NCI-H187 (cell line): ENCODE measurements around the gene NPR1.
"Not testable (repeated sequence)": the region's sequence is repeated elsewhere in the genome, so short reads cannot be mapped to it uniquely, and the experiment has no call there.

Experiments used
- DNase-seq, 2 experiments: peaks; one replicate each; lab custom pipeline; 2025; lab: John Stamatoyannopoulos, UW

The NPR1 gene

GRCh38 chr1:153682730-153683129 lies 4.2 kb downstream of the NPR1 start:
- DNase-seq: no peak

GRCh38 chr1:153683854-153684253 lies 5.4 kb downstream of the NPR1 start:
- no peak for DNase-seq

GRCh38 chr1:153684892-153685291 lies 6.4 kb downstream of the NPR1 start:
- no peak for DNase-seq

- DNase-seq: no peak
These were observed 7.3 kb downstream of the NPR1 start for GRCh38 chr1:153685544-153686340.

GRCh38 chr1:153687346-153688125 lies 9.0 kb downstream of the NPR1 start:
- no peak for DNase-seq

GRCh38 chr1:153688276-153688675 lies 9.8 kb downstream of the NPR1 start:
- no peak for DNase-seq

- no peak for DNase-seq
These were observed 10.3 kb downstream of the NPR1 start for GRCh38 chr1:153688736-153689328.

- no peak for DNase-seq
These were observed 15.0 kb downstream of the NPR1 start for GRCh38 chr1:153693466-153693865.

GRCh38 chr1:153696741-153697140 lies 18.3 kb downstream of the NPR1 start:
- no peak for DNase-seq

- no peak for DNase-seq
These were observed 18.9 kb downstream of the NPR1 start for GRCh38 chr1:153697191-153698019.

- no peak for DNase-seq
These were observed 19.8 kb downstream of the NPR1 start for GRCh38 chr1:153698020-153698922.

- no peak for DNase-seq
These were observed 20.6 kb downstream of the NPR1 start for GRCh38 chr1:153698923-153699714.

- no peak for DNase-seq
These were observed 21.3 kb downstream of the NPR1 start for GRCh38 chr1:153699768-153700167.

- no peak for DNase-seq
These were observed 27.0 kb downstream of the NPR1 start for GRCh38 chr1:153705484-153705883.

- DNase-seq: no peak
These were observed 32.5 kb downstream of the NPR1 start for GRCh38 chr1:153711026-153711425.

- DNase-seq: not testable (repeated sequence)
These were observed 37.7 kb downstream of the NPR1 start for GRCh38 chr1:153716211-153716610.

- DNase-seq: no peak
These were observed 38.8 kb downstream of the NPR1 start for GRCh38 chr1:153717330-153717729.

- DNase-seq: no peak
These were observed 45.2 kb downstream of the NPR1 start for GRCh38 chr1:153723687-153724086.

GRCh38 chr1:153724634-153725033 lies 46.1 kb downstream of the NPR1 start:
- DNase-seq: not testable (repeated sequence)
